Jurkat, Clone E6-1 (cell line): ENCODE data around the gene EPB41L4A.

ENCODE experiments used
- DNase-seq: peaks from one replicate; pipeline ENCODE4 v3.0.0-alpha.2; 2011; ENCODE audit warnings: low read depth, low spot score
- H3K4me3 ChIP-seq: 2 replicates; pipeline ENCODE4 v1.5.1; 2011; ENCODE audit warnings: mild to moderate bottlenecking, low read length, control low read depth, moderate library complexity

Gene EPB41L4A

DNA sequence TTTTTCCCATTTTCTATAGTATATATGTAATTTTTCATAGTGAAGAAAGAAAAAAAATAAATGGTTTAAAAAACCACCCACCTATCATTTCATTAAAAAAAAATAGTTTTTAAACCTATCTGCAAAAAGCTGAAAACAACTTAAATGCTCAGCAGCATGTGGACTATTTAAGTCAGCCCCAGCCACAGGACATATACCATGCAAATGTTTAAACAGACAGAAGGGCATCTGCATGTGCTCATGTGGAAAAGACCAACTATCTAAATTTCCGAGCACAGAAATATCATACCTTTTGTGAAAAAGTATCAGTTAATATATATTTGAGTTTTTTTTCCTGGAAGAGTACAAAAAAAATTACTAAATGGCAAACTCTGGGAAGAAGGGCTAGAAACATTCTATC lies 143.4 kb downstream of the EPB41L4A start:
- DNase-seq = no peak

GRCh38 chr5:112270299-112271293 lies 148.5 kb downstream of the EPB41L4A start:
- H3K4me3 ChIP-seq = no peak overlapping the region
- DNase-seq = no peak

More for the DNA sequence above, 143.4 kb downstream of the EPB41L4A start:
- H3K4me3 ChIP-seq = no peak overlapping the region

- H3K4me3 ChIP-seq = no peak overlapping the region
- DNase-seq = no peak
Measured at GRCh38 chr5:112267231-112267630, 151.8 kb downstream of the EPB41L4A start.

DNA sequence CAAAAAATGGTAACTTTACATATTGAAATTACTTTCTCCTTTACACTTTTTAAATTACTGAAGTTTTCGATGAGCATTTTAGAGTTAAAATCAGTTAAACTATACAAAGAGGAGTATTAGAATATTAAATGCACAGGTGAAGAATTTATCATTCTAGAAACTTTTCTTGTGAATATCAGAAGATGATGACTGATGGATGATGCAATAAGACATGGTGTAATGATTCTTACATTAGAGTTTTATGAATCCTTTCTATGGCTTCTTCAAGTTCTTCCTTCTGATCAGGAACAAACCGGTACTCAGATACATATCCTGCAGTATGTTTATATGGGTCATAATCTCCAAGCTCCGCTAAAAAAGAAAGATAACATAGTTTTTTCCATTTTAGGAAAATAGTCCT lies 154.4 kb downstream of the EPB41L4A start:
- no peak overlapping the region for H3K4me3 ChIP-seq
- DNase-seq = no peak

- no peak for DNase-seq
- H3K4me3 ChIP-seq = no peak overlapping the region
Measured at GRCh38 chr5:112264151-112264550, 154.9 kb downstream of the EPB41L4A start.

GRCh38 chr5:112263469-112263868 lies 155.6 kb downstream of the EPB41L4A start:
- DNase-seq = no peak
- no peak overlapping the region for H3K4me3 ChIP-seq

DNA sequence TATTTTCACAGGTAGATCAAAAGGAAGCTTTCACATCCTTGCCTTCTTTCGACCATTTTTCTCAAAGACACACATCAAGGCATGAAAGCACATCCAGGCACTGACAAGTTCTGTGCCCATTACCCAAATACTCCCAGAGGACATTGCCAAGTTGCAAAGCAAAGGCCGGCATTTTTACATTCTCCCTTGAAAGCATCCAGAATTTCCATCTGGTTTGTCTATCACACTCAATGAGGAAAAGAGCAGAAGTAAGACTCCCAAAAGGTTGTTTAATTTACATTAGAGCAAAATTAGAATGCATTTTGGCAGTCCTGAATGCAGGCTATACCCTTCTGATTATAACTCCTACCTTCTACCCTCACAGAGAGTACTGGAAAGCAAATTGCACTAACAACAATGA lies 160.5 kb downstream of the EPB41L4A start:
- no peak overlapping the region for H3K4me3 ChIP-seq
- no peak for DNase-seq

DNA sequence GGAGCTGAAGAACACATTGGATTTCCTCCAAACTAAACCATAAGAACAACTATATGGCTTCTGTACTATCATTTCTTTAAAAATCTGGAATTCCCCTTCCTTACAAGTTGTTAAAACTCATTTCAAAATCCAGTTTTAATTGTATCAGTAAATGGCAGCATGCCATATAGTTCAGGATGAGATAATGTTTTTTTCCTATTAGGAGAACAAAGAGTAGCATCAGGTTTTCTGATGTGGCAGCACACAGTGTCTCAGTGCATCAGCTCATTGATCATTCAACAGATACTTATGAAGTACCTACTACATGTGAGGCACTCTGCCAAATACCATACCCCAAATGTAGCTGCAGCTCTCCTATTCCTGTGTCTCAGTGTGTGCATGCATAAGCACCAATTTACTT lies 161.1 kb downstream of the EPB41L4A start:
- no peak overlapping the region for H3K4me3 ChIP-seq
- DNase-seq = no peak

GRCh38 chr5:112257005-112257404 lies 162.1 kb downstream of the EPB41L4A start:
- DNase-seq = no peak
- no peak overlapping the region for H3K4me3 ChIP-seq

- no peak overlapping the region for H3K4me3 ChIP-seq
- DNase-seq = no peak
Measured at GRCh38 chr5:112254303-112254702, 164.8 kb downstream of the EPB41L4A start.

DNA sequence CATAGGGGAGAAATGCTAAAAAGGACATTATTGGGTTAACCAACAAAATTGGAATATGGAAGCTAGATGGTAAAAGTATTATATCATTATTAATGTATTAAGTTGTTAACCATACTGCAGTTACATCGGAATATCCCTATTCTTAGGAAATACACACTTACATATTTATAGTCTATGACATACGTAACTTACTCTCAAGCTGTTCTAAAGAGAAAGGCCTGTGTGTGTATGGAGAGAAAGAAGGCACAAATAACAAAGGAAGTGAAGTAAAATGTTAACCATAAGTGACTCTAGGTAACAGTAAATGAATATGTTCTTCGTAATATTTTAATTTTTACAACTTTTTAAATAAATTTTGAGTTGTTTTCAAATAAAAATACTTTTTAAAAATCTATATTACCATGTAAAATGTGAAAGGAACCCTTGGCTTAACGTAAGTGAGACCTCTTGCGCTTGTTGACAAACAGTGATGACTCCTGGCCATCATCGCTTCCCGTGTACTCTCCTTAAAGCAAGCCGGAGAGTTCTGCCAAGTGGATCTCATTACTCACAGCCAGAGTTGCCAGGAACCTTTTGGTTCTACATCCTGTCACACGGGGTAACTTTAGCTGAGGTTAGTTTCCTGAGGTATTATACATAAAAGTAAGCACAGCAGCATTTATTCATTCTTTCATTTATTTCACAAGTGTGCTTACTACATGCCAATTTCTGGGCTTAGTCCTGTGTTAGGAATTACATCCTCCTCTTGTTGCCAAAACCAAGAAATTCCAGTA lies 165.4 kb downstream of the EPB41L4A start:
- no peak overlapping the region for H3K4me3 ChIP-seq
- DNase-seq = no peak

GRCh38 chr5:112250551-112250950 lies 168.5 kb downstream of the EPB41L4A start:
- no peak for DNase-seq
- H3K4me3 ChIP-seq = no peak overlapping the region

DNA sequence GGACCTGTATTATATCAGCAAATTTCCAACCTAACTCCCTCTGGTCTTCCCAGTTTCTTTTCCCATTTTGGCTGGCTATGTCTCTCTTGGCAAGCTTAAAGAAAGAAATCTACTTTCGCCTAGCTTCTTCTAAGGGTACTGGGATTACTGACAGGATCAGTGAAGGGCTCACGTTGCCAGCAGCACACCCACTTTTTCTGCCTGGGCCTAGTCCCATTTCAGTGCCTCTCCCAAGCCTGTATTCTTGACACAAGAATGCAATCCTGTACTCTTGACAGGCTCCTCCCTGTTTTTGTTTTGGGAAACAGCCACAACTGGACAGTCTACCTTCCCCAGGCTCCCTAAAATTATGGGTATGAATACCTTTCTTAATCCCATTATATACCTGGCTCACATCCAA lies 170.5 kb downstream of the EPB41L4A start:
- DNase-seq = no peak
- H3K4me3 ChIP-seq = no peak overlapping the region

DNA sequence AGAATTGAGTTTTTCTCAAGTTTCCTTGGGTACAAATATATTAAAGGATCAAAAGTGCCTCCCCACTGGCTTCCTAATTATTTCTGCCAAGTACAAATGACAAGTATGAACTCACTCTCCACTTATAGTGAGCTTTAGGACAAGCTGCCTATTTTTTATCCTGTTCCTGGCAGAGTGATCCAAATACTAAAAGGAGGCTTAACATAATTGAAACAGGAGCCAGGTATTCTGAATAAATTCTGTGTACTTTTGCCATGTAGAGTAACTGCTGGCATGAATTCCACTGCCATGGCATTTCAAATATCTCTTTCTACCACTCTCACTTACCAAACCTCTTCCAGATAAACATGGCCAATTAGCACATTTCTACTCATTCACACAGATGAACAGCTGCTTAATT lies 171.1 kb downstream of the EPB41L4A start:
- DNase-seq = no peak
- no peak overlapping the region for H3K4me3 ChIP-seq

- DNase-seq = no peak
- H3K4me3 ChIP-seq = no peak overlapping the region
Measured at GRCh38 chr5:112245656-112246055, 173.4 kb downstream of the EPB41L4A start.

DNA sequence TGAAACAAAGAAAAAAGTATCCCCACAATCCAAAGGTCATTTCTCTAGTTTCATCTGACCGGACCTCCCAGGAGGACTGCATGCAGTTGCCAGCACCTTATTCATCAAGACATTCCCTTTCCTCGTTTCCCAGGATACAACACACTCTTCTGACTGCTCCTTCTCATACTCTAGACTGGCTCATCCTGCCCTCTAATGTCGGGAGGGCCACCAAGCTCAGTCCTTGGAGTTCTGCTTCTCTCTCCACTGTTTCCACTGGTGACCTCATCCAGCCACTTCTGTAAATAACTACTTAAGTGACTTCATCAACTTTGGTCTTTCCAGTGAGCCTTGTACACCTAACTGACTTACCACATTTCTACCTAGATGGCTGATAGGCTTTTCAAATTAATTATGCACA lies 179.1 kb downstream of the EPB41L4A start:
- no peak for DNase-seq
- H3K4me3 ChIP-seq = no peak overlapping the region

DNA sequence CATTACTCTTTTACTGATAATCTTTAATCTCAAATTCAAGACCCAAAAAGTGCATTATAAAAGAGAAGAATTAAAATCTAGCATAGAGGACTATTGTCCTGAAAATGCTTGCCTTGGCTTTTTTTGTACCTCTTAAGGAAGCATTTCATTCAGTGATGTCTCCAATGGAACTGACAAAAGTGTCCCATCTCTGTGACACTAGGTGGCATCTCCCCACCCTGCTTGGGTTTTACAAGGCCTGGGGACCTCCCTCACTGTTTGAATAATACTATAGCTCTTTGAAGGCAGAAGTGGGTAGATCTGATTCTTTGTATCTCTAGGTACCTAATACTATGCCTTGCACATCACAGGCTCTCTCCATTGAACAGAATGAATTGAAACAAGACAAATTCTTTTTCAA lies 180.6 kb downstream of the EPB41L4A start:
- DNase-seq = peak; percentile 10
- H3K4me3 ChIP-seq = no peak overlapping the region

DNA sequence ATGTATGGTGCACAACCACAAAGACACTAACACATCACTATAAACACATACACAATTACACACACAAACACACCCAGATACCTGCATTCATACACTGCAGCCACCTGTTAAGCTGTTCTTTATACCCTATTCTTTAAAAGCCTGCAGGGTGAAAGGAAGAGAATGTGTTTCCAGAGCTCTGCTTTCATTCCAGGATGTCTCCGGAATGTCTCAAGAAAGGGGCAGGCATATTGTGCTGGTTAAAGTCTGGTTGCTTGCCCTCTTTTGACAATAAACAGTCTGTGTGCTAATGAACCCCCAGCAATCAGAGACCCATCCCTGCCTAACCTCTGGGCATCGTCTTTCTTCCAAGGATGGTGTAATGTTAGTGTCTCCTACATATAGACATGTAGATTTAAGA lies 181.6 kb downstream of the EPB41L4A start:
- no peak overlapping the region for H3K4me3 ChIP-seq
- DNase-seq = no peak

- DNase-seq = no peak
- no peak overlapping the region for H3K4me3 ChIP-seq
Measured at GRCh38 chr5:112234000-112234399, 185.1 kb downstream of the EPB41L4A start.

GRCh38 chr5:112232667-112233066 lies 186.4 kb downstream of the EPB41L4A start:
- no peak for DNase-seq
- H3K4me3 ChIP-seq = no peak overlapping the region
